ENCODE measurements around the gene NDOR1. TPM values are rescaled to one million over a fixed set of nuclear protein-coding genes. Genes with fewer than 3 reads are reported as not detected.

NDOR1 gene
- polyA plus RNA-seq, 3 donors, result 4.4 to 26.9 (median 5.2) TPM

DNA sequence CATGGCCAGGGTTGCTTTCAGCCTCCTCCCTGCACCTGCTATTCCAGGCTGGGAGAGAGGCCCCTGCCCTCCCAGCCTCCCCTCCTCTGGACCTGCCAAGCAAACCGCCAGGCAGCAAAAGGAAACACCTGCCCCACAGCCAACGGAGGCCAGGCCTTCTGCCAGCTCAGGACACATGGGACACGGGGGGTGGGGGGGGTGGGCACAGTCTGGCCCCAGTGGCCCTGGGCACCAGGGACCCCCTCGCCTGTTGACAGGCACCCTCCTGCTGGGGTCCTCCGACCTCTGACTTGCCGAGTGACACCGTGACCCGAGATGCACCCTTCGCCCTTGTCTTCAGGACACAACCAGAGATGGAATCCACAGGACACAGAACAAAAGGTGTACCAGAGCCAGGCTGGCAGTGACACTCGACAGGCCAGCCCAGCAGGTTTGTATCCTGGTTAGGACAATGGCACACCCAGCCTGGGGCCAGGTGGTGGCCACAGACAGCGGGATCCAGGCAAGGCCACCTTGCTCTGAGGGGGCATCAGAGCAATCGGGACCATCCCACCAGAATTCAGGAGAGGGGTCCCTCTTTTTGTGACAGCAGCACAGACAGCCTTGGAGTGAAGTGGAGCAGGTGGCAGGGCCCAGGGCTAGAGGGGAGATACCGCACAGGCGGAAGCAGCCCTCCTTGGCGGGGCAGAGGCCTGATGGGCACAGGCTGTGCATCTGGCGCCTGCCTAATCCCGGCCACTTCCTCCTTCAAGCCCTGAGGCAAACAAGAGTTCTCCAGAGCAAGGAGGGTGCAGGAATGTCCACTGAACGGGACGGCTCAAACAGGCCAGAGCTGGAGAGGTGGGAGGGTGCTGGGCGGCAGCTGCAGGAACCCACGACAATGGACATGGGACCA lies 32.4 kb upstream of the NDOR1 start:
- TF ChIP-seq, protein P1, sequence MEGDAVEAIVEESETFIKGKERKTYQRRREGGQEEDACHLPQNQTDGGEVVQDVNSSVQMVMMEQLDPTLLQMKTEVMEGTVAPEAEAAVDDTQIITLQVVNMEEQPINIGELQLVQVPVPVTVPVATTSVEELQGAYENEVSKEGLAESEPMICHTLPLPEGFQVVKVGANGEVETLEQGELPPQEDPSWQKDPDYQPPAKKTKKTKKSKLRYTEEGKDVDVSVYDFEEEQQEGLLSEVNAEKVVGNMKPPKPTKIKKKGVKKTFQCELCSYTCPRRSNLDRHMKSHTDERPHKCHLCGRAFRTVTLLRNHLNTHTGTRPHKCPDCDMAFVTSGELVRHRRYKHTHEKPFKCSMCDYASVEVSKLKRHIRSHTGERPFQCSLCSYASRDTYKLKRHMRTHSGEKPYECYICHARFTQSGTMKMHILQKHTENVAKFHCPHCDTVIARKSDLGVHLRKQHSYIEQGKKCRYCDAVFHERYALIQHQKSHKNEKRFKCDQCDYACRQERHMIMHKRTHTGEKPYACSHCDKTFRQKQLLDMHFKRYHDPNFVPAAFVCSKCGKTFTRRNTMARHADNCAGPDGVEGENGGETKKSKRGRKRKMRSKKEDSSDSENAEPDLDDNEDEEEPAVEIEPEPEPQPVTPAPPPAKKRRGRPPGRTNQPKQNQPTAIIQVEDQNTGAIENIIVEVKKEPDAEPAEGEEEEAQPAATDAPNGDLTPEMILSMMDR (IDR thresholded peaks at IDR 0.05), result no peak
- Histone ChIP-seq H3K4me3 (replicated peaks in 1 of 3; ENCODE audit: low read depth in 2 of 3, low read length in 3 of 3) (no peak overlapping the region), H3K9ac (ENCODE audit: insufficient read depth, low read length, poor library complexity, severe bottlenecking) (no peak overlapping the region), H3K27ac (ENCODE audit: low read depth in 1 of 2, low read length in 2 of 2) (no peak overlapping the region), H3K4me1 (ENCODE audit: control insufficient read depth in 1 of 2, insufficient read depth in 2 of 2, low read length in 2 of 2) (peaks cover 0 to 6% of the 10 kb centered on the region in 2 donors), H3K36me3 (replicated peaks in 1 of 2; ENCODE audit: control insufficient read depth in 1 of 2, insufficient read depth in 2 of 2, low read length in 2 of 2) (peaks cover 6 to 13% of the 10 kb centered on the region in 2 donors), H3K9me3 (replicated peaks in 1 of 2; ENCODE audit: control insufficient read depth in 1 of 2, insufficient read depth in 1 of 2, low read length in 2 of 2) (no peaks in the 10 kb centered on the region), H4K20me1 (ENCODE audit: insufficient read depth, low read length) (no peaks in the 10 kb centered on the region), H2AFZ (ENCODE audit: insufficient read depth, low read depth, low read length, poor library complexity, severe bottlenecking) (no peak overlapping the region), H3K27me3 (ENCODE audit: control insufficient read depth in 2 of 2, insufficient read depth in 2 of 2, low read length in 2 of 2) (peaks cover 3 to 43% of the 10 kb centered on the region in 2 donors), H3K79me2 (ENCODE audit: insufficient read depth, low read length) (no peaks in the 10 kb centered on the region), H3K4me2 (replicated peaks; ENCODE audit: extremely low read depth, low read length, poor library complexity, severe bottlenecking) (no peak overlapping the region)
- H3K9me3 Mint-ChIP-seq, result no peaks in the 10 kb centered on the region
- peak overlapping the region in 1 of 7 donors; percentile 25 for H3K27ac Mint-ChIP-seq
- H3K4me3 Mint-ChIP-seq, result no peak overlapping the region
- intact Hi-C loops (cut with micrococcal nuclease), result no loop called here
- H3K27me3 Mint-ChIP-seq (ENCODE audit: low read depth in 3 of 3), result peaks cover 31 to 60% (median 52%) of the 10 kb centered on the region in 3 donors
- peaks cover 9 to 10% of the 10 kb centered on the region in 2 donors for H3K36me3 Mint-ChIP-seq
- H3K4me1 Mint-ChIP-seq, result no peaks in the 10 kb centered on the region
- DNase-seq, result no peak
- WGBS (ENCODE audit: insufficient coverage), result 32% methylated on average over 18 of the region's 21 CpGs

GRCh38 chr9:137173796-137174664 lies 31.5 kb upstream of the NDOR1 start:
- Histone ChIP-seq H3K4me2 (replicated peaks; ENCODE audit: extremely low read depth, low read length, poor library complexity, severe bottlenecking) (no peak overlapping the region), H3K9me3 (replicated peaks in 1 of 2; ENCODE audit: control insufficient read depth in 1 of 2, insufficient read depth in 1 of 2, low read length in 2 of 2) (no peaks in the 10 kb centered on the region), H3K27ac (ENCODE audit: low read depth in 1 of 2, low read length in 2 of 2) (no peak overlapping the region), H3K36me3 (replicated peaks in 1 of 2; ENCODE audit: control insufficient read depth in 1 of 2, insufficient read depth in 2 of 2, low read length in 2 of 2) (peaks cover 15 to 22% of the 10 kb centered on the region in 2 donors), H3K4me3 (replicated peaks in 1 of 3; ENCODE audit: low read depth in 2 of 3, low read length in 3 of 3) (no peak overlapping the region), H3K27me3 (ENCODE audit: control insufficient read depth in 2 of 2, insufficient read depth in 2 of 2, low read length in 2 of 2) (peaks cover 3 to 40% of the 10 kb centered on the region in 2 donors), H4K20me1 (ENCODE audit: insufficient read depth, low read length) (no peaks in the 10 kb centered on the region), H2AFZ (ENCODE audit: insufficient read depth, low read depth, low read length, poor library complexity, severe bottlenecking) (no peak overlapping the region), H3K9ac (ENCODE audit: insufficient read depth, low read length, poor library complexity, severe bottlenecking) (no peak overlapping the region), H3K79me2 (ENCODE audit: insufficient read depth, low read length) (no peaks in the 10 kb centered on the region), H3K4me1 (ENCODE audit: control insufficient read depth in 1 of 2, insufficient read depth in 2 of 2, low read length in 2 of 2) (peaks cover 0 to 4% of the 10 kb centered on the region in 2 donors)
- Mint-ChIP-seq H3K27ac (no peak overlapping the region), H3K9me3 (no peaks in the 10 kb centered on the region), H3K4me3 (no peak overlapping the region), H3K36me3 (peaks cover 10 to 15% of the 10 kb centered on the region in 2 donors), H3K27me3 (ENCODE audit: low read depth in 3 of 3) (peaks cover 27 to 51% (median 45%) of the 10 kb centered on the region in 3 donors), H3K4me1 (no peaks in the 10 kb centered on the region)
- DNase-seq, result no peak
- intact Hi-C loops (cut with micrococcal nuclease), result no loop called here
- TF ChIP-seq, protein P1 (IDR thresholded peaks at IDR 0.05), result no peak
- WGBS (ENCODE audit: insufficient coverage), result 92% methylated on average over 45 of the region's 45 CpGs

All from CD14-positive monocyte (primary cell).